Measurements from ENCODE around the gene NFKBIB. TPM values are rescaled to one million over a fixed set of nuclear protein-coding genes. Genes with fewer than 3 reads are reported as not detected.

NFKBIB gene
- total and polyA plus RNA-seq, 2 of the 13 experiments (the other 11 are each of a cell fraction or from before 2014, with no cell fraction given), result 8.6 to 14.9 TPM

DNA sequence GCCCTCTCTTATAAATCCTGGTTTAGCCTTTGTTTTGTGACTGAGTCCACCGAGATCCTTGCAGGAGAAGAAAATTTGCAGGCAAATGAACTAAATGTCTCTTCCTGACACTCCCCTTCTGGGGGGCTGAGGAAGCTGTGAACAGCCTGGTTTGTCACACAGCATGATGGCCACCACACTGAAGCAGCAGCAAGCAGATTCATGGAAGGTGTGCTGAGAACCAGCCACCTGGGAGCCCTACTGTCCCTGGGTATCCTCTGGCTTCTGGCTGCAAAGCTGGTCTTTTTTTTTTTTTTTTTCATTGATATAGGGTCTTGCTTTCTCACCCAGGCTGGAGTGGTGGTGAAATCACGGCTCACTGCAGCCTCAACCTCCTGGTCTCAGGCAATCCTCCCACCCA, 42.2 kb downstream of the NFKBIB start:
- Histone ChIP-seq H3K4me3 (replicated peaks in 1 of 3; ENCODE audit: insufficient read depth in 1 of 3, low read depth in 2 of 3, low read length in 3 of 3) (no peak overlapping the region), H3K79me2 (ENCODE audit: insufficient read depth, low read length) (no peaks in the 10 kb centered on the region), H3K27me3 (ENCODE audit: control insufficient read depth in 1 of 2, insufficient read depth in 2 of 2, low read length in 2 of 2) (no peaks in the 10 kb centered on the region), H4K20me1 (ENCODE audit: insufficient read depth, low read length) (no peaks in the 10 kb centered on the region), H2AFZ (ENCODE audit: low read length) (no peak overlapping the region), H3K9me3 (ENCODE audit: low read length) (no peaks in the 10 kb centered on the region), H3K9ac (ENCODE audit: insufficient read depth, low read depth, low read length) (no peak overlapping the region), H3K27ac (ENCODE audit: extremely low read length, insufficient read depth, low read length) (no peak overlapping the region), H3K4me2 (ENCODE audit: low read depth, low read length) (no peak overlapping the region), H3K36me3 (replicated peaks in 1 of 2; ENCODE audit: control insufficient read depth in 1 of 2, insufficient read depth in 2 of 2, low read length in 2 of 2) (peaks cover 13 to 20% of the 10 kb centered on the region in 2 experiments), H3K4me1 (ENCODE audit: insufficient read depth, low read length) (no peaks in the 10 kb centered on the region)
- ATAC-seq (peak; percentile 14; the same call in 1 of the 3 replicates), DNase-seq (ENCODE audit: low spot score) (no peak), FAIRE-seq (no peak)
- no peak for TF ChIP-seq SAP130 (CRISPR knock-in tag; IDR thresholded peaks at IDR 0.05; ENCODE audit: low read depth)
- TF ChIP-seq POLR2G (IDR thresholded peaks at IDR 0.05; ENCODE audit: low read depth, low read length), result peak; percentile 38; the same call in 1 of the 2 replicates
- no peak for TF ChIP-seq HNF1A (IDR thresholded peaks at IDR 0.05; ENCODE audit: low read depth)
- TF ChIP-seq HNF1A (CRISPR knock-in tag; IDR thresholded peaks at IDR 0.05; ENCODE audit: borderline replicate concordance), result no peak
- 88% methylated on average over 2 of the region's 2 CpGs for WGBS (ENCODE audit: low lambda C conversion rate)
- in situ Hi-C loops (cut with HindIII; ENCODE audit: extremely low pct_ligation_motif_present, low pct_unique_long_range_greater_than_20kb), result no loop called here
- intact Hi-C loops (cut with micrococcal nuclease; ENCODE audit: unreplicated experiment), result no loop called here
- BruUV-seq (replicated peaks), result no TSS peak
- ChIA-PET POLR2A (interaction anchor here (0.7 kb wide), 1 partner anchor 36 kb away, joined by 4 read pairs; no protein-coding TSS in a partner anchor), CTCF (ENCODE audit: low intra/inter-chr PET ratio, low total read pairs) (no interaction called here)
